ENCODE measurements around the gene DOC2A.

The DOC2A gene

DNA sequence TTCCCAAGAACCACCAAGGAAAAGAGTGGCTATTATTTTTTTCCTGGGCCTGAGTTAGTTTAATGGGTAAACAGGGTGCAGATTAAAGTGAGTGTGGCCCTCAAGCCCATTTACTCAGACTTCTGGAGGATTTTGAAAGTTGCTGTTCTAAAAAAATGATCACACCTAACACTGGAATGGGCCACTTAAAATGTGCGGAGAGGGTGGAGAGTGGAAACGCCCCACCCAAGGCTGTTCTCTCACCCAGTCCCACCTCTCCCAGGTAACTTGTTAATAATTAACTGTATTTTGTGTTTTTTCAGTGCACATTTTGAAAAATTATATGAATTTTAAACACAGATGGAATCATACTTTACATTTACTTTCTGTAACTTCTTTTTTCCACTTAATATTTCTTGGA is 20.8 kb downstream of the DOC2A start:
- Histone ChIP-seq H3K27me3 (replicated peaks) (no peaks in the 10 kb centered on the region), H3K36me3 (replicated peaks) (peaks cover 79% of the 10 kb centered on the region), H3K27ac (no peak overlapping the region), H3K4me3 (ENCODE audit: low read depth, low read length) (no peak overlapping the region)
- TF ChIP-seq, protein P1, sequence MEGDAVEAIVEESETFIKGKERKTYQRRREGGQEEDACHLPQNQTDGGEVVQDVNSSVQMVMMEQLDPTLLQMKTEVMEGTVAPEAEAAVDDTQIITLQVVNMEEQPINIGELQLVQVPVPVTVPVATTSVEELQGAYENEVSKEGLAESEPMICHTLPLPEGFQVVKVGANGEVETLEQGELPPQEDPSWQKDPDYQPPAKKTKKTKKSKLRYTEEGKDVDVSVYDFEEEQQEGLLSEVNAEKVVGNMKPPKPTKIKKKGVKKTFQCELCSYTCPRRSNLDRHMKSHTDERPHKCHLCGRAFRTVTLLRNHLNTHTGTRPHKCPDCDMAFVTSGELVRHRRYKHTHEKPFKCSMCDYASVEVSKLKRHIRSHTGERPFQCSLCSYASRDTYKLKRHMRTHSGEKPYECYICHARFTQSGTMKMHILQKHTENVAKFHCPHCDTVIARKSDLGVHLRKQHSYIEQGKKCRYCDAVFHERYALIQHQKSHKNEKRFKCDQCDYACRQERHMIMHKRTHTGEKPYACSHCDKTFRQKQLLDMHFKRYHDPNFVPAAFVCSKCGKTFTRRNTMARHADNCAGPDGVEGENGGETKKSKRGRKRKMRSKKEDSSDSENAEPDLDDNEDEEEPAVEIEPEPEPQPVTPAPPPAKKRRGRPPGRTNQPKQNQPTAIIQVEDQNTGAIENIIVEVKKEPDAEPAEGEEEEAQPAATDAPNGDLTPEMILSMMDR (IDR thresholded peaks at IDR 0.05; ENCODE audit: low read depth, low read length, missing control alignments) = no peak
- DNase-seq = no peak
- in situ Hi-C loops (cut with HindIII; ENCODE audit: low pct_ligation_motif_present, low sequenced_read_pairs) = no loop called here

DNA sequence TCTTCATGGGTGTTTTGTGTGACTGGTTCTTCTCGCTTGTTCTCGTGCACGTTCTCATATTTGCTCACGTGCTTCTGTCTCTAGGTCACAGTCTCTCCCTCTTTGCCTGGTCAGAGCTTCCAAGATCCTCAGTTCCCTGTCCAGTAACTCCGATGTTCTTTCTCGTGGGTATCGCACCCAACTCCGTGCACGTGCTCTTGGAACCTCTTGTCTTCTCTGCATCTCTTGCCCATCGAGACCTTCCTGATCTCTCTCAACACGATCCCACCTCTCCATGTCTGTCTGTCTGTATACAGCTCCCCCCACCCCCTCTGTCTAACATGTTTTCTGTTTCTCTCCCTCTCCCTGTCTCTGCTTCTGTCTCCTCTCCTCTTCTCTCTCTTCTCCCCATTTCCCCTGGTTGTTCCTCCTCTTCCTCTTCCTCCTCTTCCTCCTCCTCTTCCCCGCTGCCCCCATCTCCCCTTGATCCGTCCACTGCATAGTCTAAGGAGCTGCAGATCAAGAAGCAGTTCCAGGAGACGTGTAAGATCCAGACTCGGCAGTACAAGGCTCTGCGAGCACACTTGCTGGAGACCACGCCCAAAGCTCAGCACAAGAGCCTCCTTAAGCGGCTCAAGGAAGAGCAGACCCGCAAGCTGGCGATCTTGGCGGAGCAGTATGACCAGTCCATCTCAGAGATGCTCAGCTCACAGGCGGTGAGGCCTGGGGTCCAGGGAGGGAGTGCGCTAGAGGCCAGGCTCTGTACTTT is 21.5 kb downstream of the DOC2A start:
- DNase-seq = no peak
- Histone ChIP-seq H3K4me3 (ENCODE audit: low read depth, low read length) (no peak overlapping the region), H3K27ac (no peak overlapping the region), H3K36me3 (replicated peaks) (peaks cover 87% of the 10 kb centered on the region), H3K27me3 (replicated peaks) (no peaks in the 10 kb centered on the region)
- TF ChIP-seq, protein P1 (IDR thresholded peaks at IDR 0.05; ENCODE audit: low read depth, low read length, missing control alignments) = no peak
- in situ Hi-C loops (cut with HindIII; ENCODE audit: low pct_ligation_motif_present, low sequenced_read_pairs) = no loop called here

DNA sequence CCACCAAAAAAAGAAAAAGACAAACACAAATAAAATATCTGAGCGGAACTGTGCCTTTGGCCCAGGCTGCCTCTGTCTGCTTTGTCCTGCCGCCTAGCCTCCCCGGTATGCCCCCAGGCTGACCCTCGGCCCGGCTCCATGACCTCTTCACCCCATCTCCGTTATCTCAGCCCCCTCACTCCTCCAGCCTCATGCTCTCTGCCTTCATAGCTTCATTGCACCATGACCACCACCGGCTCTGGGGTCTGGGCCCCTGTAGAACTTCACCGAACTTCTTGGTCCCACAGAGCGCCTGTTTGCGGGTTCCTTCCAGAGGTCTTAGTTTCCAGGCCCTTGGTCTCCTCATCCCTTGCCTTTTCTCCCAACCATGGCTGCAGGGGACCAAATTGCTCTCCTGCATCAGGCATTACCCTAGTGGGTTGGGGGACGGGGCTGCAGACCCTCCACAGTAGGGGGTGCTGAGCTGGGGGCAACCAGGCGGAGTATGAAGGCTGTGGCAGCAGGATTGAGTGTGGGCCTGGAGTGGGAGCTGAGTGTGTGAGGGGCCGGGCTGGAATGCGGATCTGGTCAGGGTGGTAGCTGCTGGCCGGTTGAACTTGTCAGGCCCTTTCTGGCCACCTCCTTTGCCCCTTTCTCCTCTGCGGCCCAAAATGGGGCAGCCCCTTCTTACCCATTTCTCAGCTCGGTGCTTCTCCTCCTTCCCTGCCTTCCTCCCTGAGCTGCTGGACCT is 22.3 kb downstream of the DOC2A start:
- DNase-seq = no peak
- Histone ChIP-seq H3K36me3 (replicated peaks) (peaks cover 91% of the 10 kb centered on the region), H3K27me3 (replicated peaks) (no peaks in the 10 kb centered on the region), H3K27ac (no peak overlapping the region), H3K4me3 (ENCODE audit: low read depth, low read length) (no peak overlapping the region)
- in situ Hi-C loops (cut with HindIII; ENCODE audit: low pct_ligation_motif_present, low sequenced_read_pairs) = no loop called here
- TF ChIP-seq, protein P1 (IDR thresholded peaks at IDR 0.05; ENCODE audit: low read depth, low read length, missing control alignments) = no peak

DNA sequence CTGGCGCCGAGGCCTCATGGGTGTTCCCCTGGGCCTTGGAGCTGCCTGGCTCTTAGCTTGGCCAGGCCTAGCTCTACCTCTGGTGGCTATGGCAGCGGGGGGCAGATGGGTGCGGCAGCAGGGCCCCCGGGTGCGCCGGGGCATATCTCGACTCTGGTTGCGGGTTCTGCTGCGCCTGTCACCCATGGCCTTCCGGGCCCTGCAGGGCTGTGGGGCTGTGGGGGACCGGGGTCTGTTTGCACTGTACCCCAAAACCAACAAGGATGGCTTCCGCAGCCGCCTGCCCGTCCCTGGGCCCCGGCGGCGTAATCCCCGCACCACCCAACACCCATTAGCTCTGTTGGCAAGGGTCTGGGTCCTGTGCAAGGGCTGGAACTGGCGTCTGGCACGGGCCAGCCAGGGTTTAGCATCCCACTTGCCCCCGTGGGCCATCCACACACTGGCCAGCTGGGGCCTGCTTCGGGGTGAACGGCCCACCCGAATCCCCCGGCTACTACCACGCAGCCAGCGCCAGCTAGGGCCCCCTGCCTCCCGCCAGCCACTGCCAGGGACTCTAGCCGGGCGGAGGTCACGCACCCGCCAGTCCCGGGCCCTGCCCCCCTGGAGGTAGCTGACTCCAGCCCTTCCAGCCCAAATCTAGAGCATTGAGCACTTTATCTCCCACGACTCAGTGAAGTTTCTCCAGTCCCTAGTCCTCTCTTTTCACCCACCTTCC is 23.3 kb downstream of the DOC2A start:
- no peak overlapping the region for H3K27ac ChIP-seq
- no peak for DNase-seq
- TF ChIP-seq, protein P1 (IDR thresholded peaks at IDR 0.05; ENCODE audit: low read depth, low read length, missing control alignments) = no peak
- no peak overlapping the region for H3K4me3 ChIP-seq (ENCODE audit: low read depth, low read length)
- no peaks in the 10 kb centered on the region for H3K27me3 ChIP-seq (replicated peaks)
- H3K36me3 ChIP-seq (replicated peaks) = peaks cover 91% of the 10 kb centered on the region
- in situ Hi-C loops (cut with HindIII; ENCODE audit: low pct_ligation_motif_present, low sequenced_read_pairs) = no loop called here

DNA sequence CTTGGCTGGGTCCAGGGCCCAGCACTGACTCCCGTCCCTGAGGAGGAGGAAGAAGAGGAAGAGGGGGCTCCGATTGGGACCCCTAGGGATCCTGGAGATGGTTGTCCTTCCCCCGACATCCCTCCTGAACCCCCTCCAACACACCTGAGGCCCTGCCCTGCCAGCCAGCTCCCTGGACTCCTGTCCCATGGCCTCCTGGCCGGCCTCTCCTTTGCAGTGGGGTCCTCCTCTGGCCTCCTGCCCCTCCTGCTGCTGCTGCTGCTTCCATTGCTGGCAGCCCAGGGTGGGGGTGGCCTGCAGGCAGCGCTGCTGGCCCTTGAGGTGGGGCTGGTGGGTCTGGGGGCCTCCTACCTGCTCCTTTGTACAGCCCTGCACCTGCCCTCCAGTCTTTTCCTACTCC is 23.9 kb downstream of the DOC2A start:
- peaks cover 95% of the 10 kb centered on the region for H3K36me3 ChIP-seq (replicated peaks)
- in situ Hi-C loops (cut with HindIII; ENCODE audit: low pct_ligation_motif_present, low sequenced_read_pairs) = no loop called here
- TF ChIP-seq, protein P1 (IDR thresholded peaks at IDR 0.05; ENCODE audit: low read depth, low read length, missing control alignments) = no peak
- no peak for DNase-seq
- no peak overlapping the region for H3K27ac ChIP-seq
- no peaks in the 10 kb centered on the region for H3K27me3 ChIP-seq (replicated peaks)
- H3K4me3 ChIP-seq (ENCODE audit: low read depth, low read length) = no peak overlapping the region
